C4-2B (cell line): ENCODE measurements around the gene ANKRA2.
"Not testable (repeated sequence)": the region's sequence is repeated elsewhere in the genome, so short reads cannot be mapped to it uniquely, and the experiment has no call there.

Experiments
- H3K27ac ChIP-seq: fragments of 450-650 bp; 2 replicates; pipeline ENCODE4 v1.5.1; 2017
- ZFX ChIP-seq: fragments of 450-650 bp; IDR thresholded peaks from 2 replicates; pipeline ENCODE4 v1.6.1; 2017
- TF ChIP-seq, protein P1 (sequence below): fragments of 450-650 bp; conservative IDR thresholded peaks from 2 replicates; pipeline ENCODE4 v1.5.1; 2017; ENCODE audit warnings: mild to moderate bottlenecking

ANKRA2 gene

DNA sequence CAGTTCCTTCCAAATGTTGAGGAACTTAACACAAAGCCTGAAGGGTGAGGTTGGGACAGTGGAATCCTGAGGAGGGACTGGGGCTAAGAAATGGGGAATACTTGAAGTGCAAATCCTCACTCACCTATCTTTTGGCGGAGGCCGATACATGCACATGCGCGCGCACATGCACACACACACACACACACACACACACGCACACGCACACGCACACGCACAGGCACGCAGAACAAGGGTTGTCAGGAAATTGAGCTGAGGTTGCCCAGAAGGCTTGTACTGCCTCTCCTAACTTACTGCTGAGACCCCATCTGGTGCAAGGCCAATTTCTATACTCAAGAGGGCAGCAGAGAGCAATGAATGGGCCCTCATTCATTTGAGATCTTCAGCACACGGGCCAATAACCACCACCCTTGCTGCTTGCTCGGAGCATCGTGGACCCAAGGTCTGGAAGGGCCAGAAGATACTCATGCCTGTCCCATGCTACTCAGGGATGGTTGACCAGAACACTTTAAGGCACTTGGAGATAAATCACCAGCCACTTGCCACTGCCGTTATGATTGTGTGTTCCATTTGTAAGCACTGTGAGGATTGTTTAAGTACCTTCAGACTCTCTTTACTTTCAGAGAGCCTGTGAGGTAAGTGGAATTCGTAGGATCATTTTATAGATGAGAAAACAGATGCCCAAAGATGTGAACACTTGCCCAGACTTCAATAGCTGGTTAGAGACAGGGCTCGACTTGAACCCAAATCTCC is 45.7 kb downstream of the ANKRA2 start:
- TF ChIP-seq, protein P1, sequence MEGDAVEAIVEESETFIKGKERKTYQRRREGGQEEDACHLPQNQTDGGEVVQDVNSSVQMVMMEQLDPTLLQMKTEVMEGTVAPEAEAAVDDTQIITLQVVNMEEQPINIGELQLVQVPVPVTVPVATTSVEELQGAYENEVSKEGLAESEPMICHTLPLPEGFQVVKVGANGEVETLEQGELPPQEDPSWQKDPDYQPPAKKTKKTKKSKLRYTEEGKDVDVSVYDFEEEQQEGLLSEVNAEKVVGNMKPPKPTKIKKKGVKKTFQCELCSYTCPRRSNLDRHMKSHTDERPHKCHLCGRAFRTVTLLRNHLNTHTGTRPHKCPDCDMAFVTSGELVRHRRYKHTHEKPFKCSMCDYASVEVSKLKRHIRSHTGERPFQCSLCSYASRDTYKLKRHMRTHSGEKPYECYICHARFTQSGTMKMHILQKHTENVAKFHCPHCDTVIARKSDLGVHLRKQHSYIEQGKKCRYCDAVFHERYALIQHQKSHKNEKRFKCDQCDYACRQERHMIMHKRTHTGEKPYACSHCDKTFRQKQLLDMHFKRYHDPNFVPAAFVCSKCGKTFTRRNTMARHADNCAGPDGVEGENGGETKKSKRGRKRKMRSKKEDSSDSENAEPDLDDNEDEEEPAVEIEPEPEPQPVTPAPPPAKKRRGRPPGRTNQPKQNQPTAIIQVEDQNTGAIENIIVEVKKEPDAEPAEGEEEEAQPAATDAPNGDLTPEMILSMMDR = peak; percentile 93
- TF ChIP-seq ZFX = no peak
- no peak overlapping the region for H3K27ac ChIP-seq

DNA sequence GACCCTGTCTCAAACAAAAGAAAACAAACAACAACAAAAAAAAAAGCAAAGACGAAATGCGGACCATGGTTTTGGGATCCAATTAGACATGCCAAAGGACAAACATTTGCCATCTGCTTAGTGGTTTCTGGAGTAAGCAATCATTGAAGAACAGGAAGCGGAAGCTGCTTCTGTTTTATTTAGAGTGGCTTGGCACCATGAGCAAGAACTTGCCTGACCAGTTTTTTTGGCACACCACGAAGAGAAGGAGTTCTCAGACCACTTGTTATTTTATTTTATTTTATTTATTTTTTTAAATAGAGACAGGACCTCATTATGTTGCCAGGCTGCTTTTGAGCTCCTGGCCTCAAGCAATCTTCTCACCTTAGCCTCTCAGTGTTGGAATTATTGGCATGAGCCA is 50.2 kb downstream of the ANKRA2 start:
- TF ChIP-seq, protein P1 = no peak
- TF ChIP-seq ZFX = no peak
- peak overlapping the region; percentile 85 for H3K27ac ChIP-seq

DNA sequence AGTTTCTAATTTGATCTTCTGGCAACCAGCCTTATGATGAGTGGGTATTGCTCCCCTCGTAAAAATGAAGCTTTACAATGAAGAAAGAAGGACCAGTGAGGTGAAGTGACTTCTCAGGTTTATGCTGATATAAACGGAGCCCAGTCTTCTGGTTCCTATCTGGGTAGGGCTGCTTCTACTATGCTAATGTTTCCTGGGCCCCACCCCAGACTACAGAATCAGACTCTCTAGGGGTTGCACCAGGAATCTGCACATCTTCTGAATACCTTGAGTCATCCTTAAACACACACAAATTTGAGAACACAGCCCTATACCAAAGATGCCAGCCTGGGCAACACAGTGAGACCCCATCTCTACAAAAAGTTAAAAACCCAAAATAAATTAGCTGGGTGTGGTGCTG is 51.0 kb downstream of the ANKRA2 start:
- H3K27ac ChIP-seq = peak overlapping the region; percentile 85
- TF ChIP-seq, protein P1 = no peak
- no peak for TF ChIP-seq ZFX

DNA sequence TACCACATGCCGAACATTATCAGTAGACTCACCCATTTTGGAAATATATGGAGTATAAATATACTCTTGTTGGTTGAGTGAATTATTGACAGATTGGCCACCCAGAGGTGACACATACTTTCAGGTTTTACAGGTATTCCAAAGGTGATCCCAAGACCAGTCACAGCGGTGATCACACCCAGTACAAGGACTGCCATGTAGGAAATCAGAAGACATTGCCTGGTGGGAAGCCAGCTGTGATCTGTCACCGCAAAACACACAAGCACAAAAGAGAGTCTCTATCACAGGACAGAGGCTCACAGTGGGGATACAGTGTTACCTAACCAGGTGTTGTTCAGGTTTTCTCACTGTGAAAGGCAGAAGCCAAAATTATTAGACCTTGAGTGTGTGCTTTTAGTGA is 51.4 kb downstream of the ANKRA2 start:
- no peak for TF ChIP-seq ZFX
- TF ChIP-seq, protein P1 = no peak
- peak overlapping the region; percentile 85; the same call in 1 of the 2 replicates for H3K27ac ChIP-seq

DNA sequence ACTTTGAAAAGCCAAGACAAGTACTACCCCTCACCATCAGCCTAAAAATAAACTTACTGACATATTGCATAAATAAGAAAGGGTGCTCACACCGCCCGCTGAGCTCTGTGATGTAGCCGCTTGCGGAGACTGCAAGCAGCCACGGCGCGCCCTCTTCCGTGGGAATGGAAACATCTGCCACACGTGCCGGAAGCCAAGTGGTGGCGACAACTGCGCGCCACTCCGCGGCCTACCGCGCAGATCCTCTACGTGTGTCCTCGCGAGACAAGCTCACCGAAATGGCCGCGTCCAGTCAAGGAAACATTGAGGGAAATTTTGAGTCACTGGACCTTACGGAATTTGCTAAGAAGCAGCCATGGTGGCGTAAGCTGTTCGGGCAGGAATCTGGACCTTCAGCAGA is 56.9 kb downstream of the ANKRA2 start:
- not testable (repeated sequence) for H3K27ac ChIP-seq

DNA sequence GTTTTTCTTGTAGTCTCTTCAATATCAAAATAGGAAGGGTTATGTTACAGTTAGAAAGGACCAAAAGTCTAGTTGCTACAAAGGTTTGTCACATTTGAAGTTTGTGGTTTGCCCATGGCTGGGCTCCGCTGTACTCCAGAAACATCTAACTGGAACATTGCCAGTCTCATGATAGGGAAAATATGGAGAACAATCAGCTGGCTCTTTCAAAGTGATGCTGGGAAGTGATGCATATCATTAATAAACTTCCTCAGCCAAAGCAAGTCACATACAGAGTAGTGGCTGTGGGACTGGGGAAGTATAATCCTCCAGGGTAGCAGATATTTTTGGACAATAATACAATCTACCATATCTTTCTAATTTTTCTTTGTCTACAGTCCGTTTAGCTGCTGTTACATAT is 58.4 kb downstream of the ANKRA2 start:
- H3K27ac ChIP-seq = no peak overlapping the region
- TF ChIP-seq, protein P1 = no peak
- TF ChIP-seq ZFX = no peak

DNA sequence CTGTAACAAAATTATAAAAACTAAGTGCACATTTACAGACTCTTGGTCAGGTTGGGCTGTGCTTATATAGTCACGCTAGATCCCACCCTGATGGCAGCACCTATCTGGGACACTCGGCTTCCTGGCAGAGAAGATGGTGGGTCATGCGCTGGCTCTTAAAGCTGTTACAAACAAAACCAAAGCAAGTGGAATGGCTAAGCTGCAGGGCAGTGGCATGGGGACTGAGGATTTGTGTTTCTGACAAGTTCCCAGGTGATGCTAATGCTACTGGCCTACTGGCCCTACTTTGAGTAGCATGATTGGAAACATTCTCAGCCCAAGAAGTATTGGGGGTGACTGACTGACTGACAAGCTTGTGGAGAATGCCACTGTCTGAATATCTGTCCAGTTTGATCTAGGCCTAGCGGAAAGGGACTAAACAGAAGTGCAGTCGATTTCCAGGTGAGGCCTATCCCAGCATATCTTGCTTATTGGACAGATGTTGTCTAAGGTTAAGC is 58.9 kb downstream of the ANKRA2 start:
- 0 out of 2 replicates have a peak overlapping the region, but pooled peaks have one; percentile 36 for H3K27ac ChIP-seq
- TF ChIP-seq ZFX = no peak
- TF ChIP-seq, protein P1 = no peak
